Uterus (tissue), 2 donors: ENCODE measurements around the gene SERPINI2.

Source experiments
- CTCF ChIP-seq, 4 experiments: fragments of 200-600 bp in 2 of 4; fragments of 450-650 bp in 2 of 4; sonication (generic) in 2 of 4; IDR thresholded peaks; one replicate each; pipeline ENCODE4 v1.5.1; 2016 to 2019; ENCODE audit warnings: antibody characterized with exemption in 4 of 4, mild to moderate bottlenecking in 2 of 4, moderate library complexity in 1 of 4
- POLR2A ChIP-seq, 2 donors: fragments of 450-650 bp; IDR thresholded peaks; one replicate each; pipeline ENCODE4 v1.6.1; 2016; ENCODE audit warnings: antibody characterized with exemption in 2 of 2, mild to moderate bottlenecking in 1 of 2, moderate library complexity in 1 of 2

- TF ChIP-seq CTCF (IDR thresholded peaks at IDR 0.05): no peak
- TF ChIP-seq POLR2A (IDR thresholded peaks at IDR 0.05): no peak
Observed at GRCh38 chr3:167469381-167469780, 4.5 kb downstream of the SERPINI2 start.
